Ovary (tissue), 9 donors: ENCODE data around the gene PEPD. TPM values are rescaled to one million over a fixed set of nuclear protein-coding genes. Genes with fewer than 3 reads are reported as not detected.

Source experiments
- DNase-seq, 5 donors: peaks; one replicate each; pipeline ENCODE4 v3.0.0-alpha.2; 2019 to 2020
- H3K27ac ChIP-seq, 2 donors: fragments of 200-600 bp; one replicate each; pipeline versions ENCODE4 v1.5.1 to v1.8.0; 2019 to 2022
- H3K27me3 ChIP-seq: fragments of 200-600 bp; one replicate; pipeline ENCODE4 v1.8.0; 2022
- H3K36me3 ChIP-seq: fragments of 200-600 bp; sonication (generic); one replicate; pipeline ENCODE4 v1.5.1; 2019
- H3K4me1 ChIP-seq: one replicate; pipeline ENCODE4 v1.8.1; 2013; ENCODE audit warnings: mild to moderate bottlenecking, moderate library complexity; ENCODE audit not compliant: insufficient read depth
- H3K4me3 ChIP-seq: fragments of 200-600 bp; sonication (generic); one replicate; pipeline ENCODE4 v1.5.1; 2017
- H3K9me3 ChIP-seq, 2 donors: fragments of 200-600 bp in 1 of 2; sonication (generic) in 1 of 2; one replicate each; pipeline versions ENCODE4 v1.5.1 to v1.8.1; 2013 to 2019; ENCODE audit warnings: mild to moderate bottlenecking in 1 of 2, moderate library complexity in 1 of 2
- CTCF ChIP-seq, 3 donors: fragments of 450-650 bp in 2 of 3; fragments of 200-600 bp in 1 of 3; IDR thresholded peaks; one replicate each; pipeline versions ENCODE4 v1.5.1 to v1.8.0; 2016 to 2022; ENCODE audit warnings: antibody characterized with exemption in 3 of 3, mild to moderate bottlenecking in 1 of 3
- EP300 ChIP-seq: sonication (generic); formaldehyde crosslinking; IDR thresholded peaks from one replicate; pipeline ENCODE4 v1.6.1; 2017; ENCODE audit warnings: antibody characterized with exemption
- POLR2A ChIP-seq: fragments of 450-650 bp; IDR thresholded peaks from one replicate; pipeline ENCODE4 v1.6.1; 2017; ENCODE audit warnings: antibody characterized with exemption, mild to moderate bottlenecking, moderate library complexity
- WGBS, 3 donors: extraction: QIAGEN DNeasy Blood & Tissue Kit in 1 of 3; methylation state at CpG; one replicate each; pipeline versions ENCODE4 v1.1.5 to v1.1.7; 2013 to 2017; 5-methylcytosine and 5-hydroxymethylcytosine counted together
- intact Hi-C, 4 donors: fragments of 100-400 bp; cut with DNase I; formaldehyde crosslinking; loops; one replicate each; pipeline versions ENCODE4 v1.11.0 to v1.15.1; 2022 to 2023
- polyA plus RNA-seq, 2 donors: library from polyadenylated mRNA; stranded (reverse); fragments of 200-250 nt in 1 of 2; fragments of 350-450 nt in 1 of 2; fragmentation: Illumina TruSeq in 1 of 2; extraction: RNeasy Lipid Tissue Mini Kit (QIAGEN cat#74804) in 1 of 2; gene quantifications; one replicate each; pipeline ENCODE4 v1.2.3, GENCODE V29; 2013 to 2014
- total RNA-seq, 7 donors: library from RNA; depleted of rRNA in 2 of 7; stranded (reverse); fragments of >200 nt in 2 of 7; fragmentation: NEBNext Ultra II Directional in 3 of 7; extraction: Animal tissue kit (Norgen Biotek cat#: 25700) in 3 of 7; gene quantifications; one replicate each; pipeline versions ENCODE4 v1.1.0 to v1.2.4, GENCODE V29; 2016 to 2023
- donor health status: DM: no; HTN: no; CAD: no; lungs with moderate emphysema.
- donor health status: DM: no; HTN: no; CAD: no.
- donor health status: Bipolar disorder and iron deficiency.
- donor health status: DM: yes; HTN: yes; CAD: no.
- donor health status: DM: no; HTN: no; CAD: no.
- donor health status: DM: yes; HTN: yes; CAD: no.

The PEPD gene
- total and polyA plus RNA-seq, 9 donors = 38.7 to 66.9 (median 58.9) TPM

- DNase-seq = no peak
- intact Hi-C loops = no loop called here
- H3K27me3 ChIP-seq = no peaks in the 10 kb centered on the region
- no peaks in the 10 kb centered on the region for H3K9me3 ChIP-seq
- TF ChIP-seq POLR2A (no peak), EP300 (no peak), CTCF (IDR thresholded peaks at IDR 0.05) (no peak)
- no peaks in the 10 kb centered on the region for H3K4me1 ChIP-seq
- WGBS, 3 donors = 18 to 25% (median 22%) methylated on average over 4 of the region's 4 CpGs
- no peak overlapping the region for H3K4me3 ChIP-seq
- no peak overlapping the region for H3K27ac ChIP-seq
- H3K36me3 ChIP-seq = no peaks in the 10 kb centered on the region
Observed at GRCh38 chr19:33344573-33344925, 177.0 kb downstream of the PEPD start.

DNA sequence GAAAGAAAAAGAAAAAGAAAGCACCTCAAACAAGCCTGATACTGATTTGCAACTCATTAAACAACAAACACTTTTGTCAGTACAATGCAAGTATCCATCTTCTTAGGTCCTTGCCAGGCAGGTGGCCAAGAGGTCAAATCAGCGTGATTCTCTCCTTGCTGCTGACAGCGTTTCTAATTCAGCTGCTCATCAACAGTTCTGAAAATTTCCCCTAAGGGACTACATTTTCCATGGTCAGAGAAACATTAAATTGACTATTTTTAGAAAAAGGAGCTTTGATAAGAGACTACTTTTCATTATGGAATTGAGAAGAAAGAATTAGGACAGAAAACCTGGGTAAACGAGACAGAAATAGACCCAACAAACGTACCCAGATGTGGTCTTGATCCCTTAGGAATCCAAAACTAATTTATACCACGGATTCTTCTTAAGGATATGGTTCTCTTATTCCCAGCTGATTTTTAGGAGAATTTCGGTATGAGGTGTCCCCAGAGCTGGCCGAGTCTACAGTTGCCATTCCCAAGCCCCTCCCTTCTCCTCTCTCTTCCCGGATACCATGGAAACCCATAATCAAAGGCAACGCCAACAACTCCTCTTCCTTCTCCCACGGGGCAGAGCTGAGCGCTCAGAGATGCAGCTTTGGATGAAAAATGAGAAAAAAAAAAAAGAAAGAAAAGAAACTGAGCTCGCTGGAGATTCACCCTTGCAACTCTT lies 177.6 kb downstream of the PEPD start:
- H3K27me3 ChIP-seq = no peaks in the 10 kb centered on the region
- intact Hi-C loops = no loop called here
- DNase-seq = peak in 1 of 5 donors; percentile 19
- no peak overlapping the region for H3K27ac ChIP-seq
- 3 to 7% (median 6%) methylated on average over 12 of the region's 12 CpGs for WGBS, 3 donors
- H3K9me3 ChIP-seq = no peaks in the 10 kb centered on the region
- no peak for TF ChIP-seq CTCF (IDR thresholded peaks at IDR 0.05)
- TF ChIP-seq EP300 = no peak
- no peaks in the 10 kb centered on the region for H3K4me1 ChIP-seq
- H3K4me3 ChIP-seq = no peak overlapping the region
- no peaks in the 10 kb centered on the region for H3K36me3 ChIP-seq

- no peak overlapping the region for H3K27ac ChIP-seq
- H3K27me3 ChIP-seq = no peaks in the 10 kb centered on the region
- WGBS, 3 donors = 80 to 91% (median 87%) methylated on average over 2 of the region's 2 CpGs
- H3K36me3 ChIP-seq = no peaks in the 10 kb centered on the region
- DNase-seq = no peak
- H3K4me1 ChIP-seq = no peaks in the 10 kb centered on the region
- no peaks in the 10 kb centered on the region for H3K9me3 ChIP-seq
- no peak overlapping the region for H3K4me3 ChIP-seq
- no peak for TF ChIP-seq POLR2A
- TF ChIP-seq CTCF (IDR thresholded peaks at IDR 0.05) = no peak
- TF ChIP-seq EP300 = no peak
- intact Hi-C loops = no loop called here
Observed at GRCh38 chr19:33343301-33343700, 178.3 kb downstream of the PEPD start.

- H3K27ac ChIP-seq = no peak overlapping the region
- H3K27me3 ChIP-seq = no peaks in the 10 kb centered on the region
- DNase-seq = no peak
- H3K36me3 ChIP-seq = no peaks in the 10 kb centered on the region
- WGBS, 3 donors = 40 to 56% (median 54%) methylated on average over 2 of the region's 2 CpGs
- TF ChIP-seq CTCF (IDR thresholded peaks at IDR 0.05) = no peak
- no peak for TF ChIP-seq EP300
- TF ChIP-seq POLR2A = no peak
- intact Hi-C loops = no loop called here
- no peaks in the 10 kb centered on the region for H3K9me3 ChIP-seq
- no peaks in the 10 kb centered on the region for H3K4me1 ChIP-seq
- H3K4me3 ChIP-seq = no peak overlapping the region
Observed at GRCh38 chr19:33340991-33341390, 180.6 kb downstream of the PEPD start.
